Rectal smooth muscle tissue (tissue), 1 donor: ENCODE measurements around the gene ILRUN.
"Not testable (repeated sequence)": the region's sequence is repeated elsewhere in the genome, so short reads cannot be mapped to it uniquely, and the experiment has no call there.

Source experiments
- H3K27ac ChIP-seq: one replicate; pipeline ENCODE4 v1.7.0; 2013; ENCODE audit warnings: low read depth, low read length, inconsistent platforms
- H3K27me3 ChIP-seq: one replicate; pipeline ENCODE4 v1.7.0; 2013; ENCODE audit warnings: low read length; ENCODE audit not compliant: control insufficient read depth, insufficient read depth
- H3K36me3 ChIP-seq: one replicate; pipeline ENCODE4 v1.7.0; 2013; ENCODE audit warnings: low read length; ENCODE audit not compliant: control insufficient read depth, insufficient read depth
- H3K4me1 ChIP-seq: one replicate; pipeline ENCODE4 v1.7.0; 2013; ENCODE audit warnings: low read length; ENCODE audit not compliant: control insufficient read depth, insufficient read depth
- H3K4me3 ChIP-seq: one replicate; pipeline ENCODE4 v1.7.0; 2013; ENCODE audit warnings: low read length
- H3K9ac ChIP-seq: one replicate; pipeline ENCODE4 v1.7.0; 2013; ENCODE audit warnings: low read length

ILRUN gene

GRCh38 chr6:34696739-34697543, at the start of gene ILRUN:
ILRUN (minus strand) TSS chr6:34696767; CDS start chr6:34696603, 164 bp downstream.
- H3K27me3 ChIP-seq, result no peaks in the 10 kb centered on the region
- H3K27ac ChIP-seq, result peak within 1 kb of the TSS; percentile 91
- H3K4me1 ChIP-seq, result peaks cover 4% of the 10 kb centered on the region
- H3K9ac ChIP-seq, result peak within 1 kb of the TSS; percentile 99
- peak within 1 kb of the TSS; percentile 98 for H3K4me3 ChIP-seq
- H3K36me3 ChIP-seq, result no peaks in the 10 kb centered on the region

GRCh38 chr6:34745277-34746103, 48.9 kb upstream of the ILRUN start:
- no peak overlapping the region for H3K9ac ChIP-seq
- no peaks in the 10 kb centered on the region for H3K4me1 ChIP-seq
- H3K27ac ChIP-seq, result no peak overlapping the region

GRCh38 chr6:34744294-34744647, 47.7 kb upstream of the ILRUN start:
- H3K27ac ChIP-seq, H3K36me3 ChIP-seq, H3K4me3 ChIP-seq, H3K4me1 ChIP-seq, H3K9ac ChIP-seq, H3K27me3 ChIP-seq: not testable (repeated sequence)

More at GRCh38 chr6:34745277-34746103, 48.9 kb upstream of the ILRUN start:
- H3K36me3 ChIP-seq, result no peaks in the 10 kb centered on the region
- no peak overlapping the region for H3K4me3 ChIP-seq
- no peaks in the 10 kb centered on the region for H3K27me3 ChIP-seq

- no peaks in the 10 kb centered on the region for H3K27me3 ChIP-seq
- no peaks in the 10 kb centered on the region for H3K4me1 ChIP-seq
- no peak overlapping the region for H3K27ac ChIP-seq
- H3K36me3 ChIP-seq, result no peaks in the 10 kb centered on the region
- no peak overlapping the region for H3K4me3 ChIP-seq
- no peak overlapping the region for H3K9ac ChIP-seq
Measured at GRCh38 chr6:34743625-34744293, 47.2 kb upstream of the ILRUN start.

GRCh38 chr6:34742094-34742493, 45.5 kb upstream of the ILRUN start:
- H3K4me3 ChIP-seq, result no peak overlapping the region
- H3K9ac ChIP-seq, result no peak overlapping the region
- H3K27me3 ChIP-seq, result no peaks in the 10 kb centered on the region
- H3K27ac ChIP-seq, result no peak overlapping the region
- H3K4me1 ChIP-seq, result no peaks in the 10 kb centered on the region
- H3K36me3 ChIP-seq, result no peaks in the 10 kb centered on the region

GRCh38 chr6:34736823-34737222, 40.3 kb upstream of the ILRUN start:
- Histone ChIP-seq H3K9ac (no peak overlapping the region), H3K27ac (no peak overlapping the region), H3K36me3 (no peaks in the 10 kb centered on the region), H3K4me1 (no peaks in the 10 kb centered on the region), H3K27me3 (no peaks in the 10 kb centered on the region), H3K4me3 (no peak overlapping the region)

- Histone ChIP-seq H3K4me3 (no peak overlapping the region), H3K27me3 (no peaks in the 10 kb centered on the region), H3K9ac (no peak overlapping the region), H3K4me1 (no peaks in the 10 kb centered on the region), H3K36me3 (no peaks in the 10 kb centered on the region), H3K27ac (no peak overlapping the region)
Measured at GRCh38 chr6:34731393-34732060, 35.0 kb upstream of the ILRUN start.

- Histone ChIP-seq H3K27me3 (no peaks in the 10 kb centered on the region), H3K4me1 (no peaks in the 10 kb centered on the region), H3K4me3 (no peak overlapping the region), H3K27ac (no peak overlapping the region), H3K36me3 (no peaks in the 10 kb centered on the region), H3K9ac (no peak overlapping the region)
Measured at GRCh38 chr6:34729631-34730470, 33.3 kb upstream of the ILRUN start.

- H3K9ac ChIP-seq, result no peak overlapping the region
Measured at GRCh38 chr6:34726055-34726454, 29.5 kb upstream of the ILRUN start.

GRCh38 chr6:34723203-34723602, 26.6 kb upstream of the ILRUN start:
- no peaks in the 10 kb centered on the region for H3K27me3 ChIP-seq
- H3K4me1 ChIP-seq, result no peaks in the 10 kb centered on the region
- H3K27ac ChIP-seq, result no peak overlapping the region
- no peaks in the 10 kb centered on the region for H3K36me3 ChIP-seq
- no peak overlapping the region for H3K9ac ChIP-seq
- no peak overlapping the region for H3K4me3 ChIP-seq

More at GRCh38 chr6:34726055-34726454, 29.5 kb upstream of the ILRUN start:
- no peak overlapping the region for H3K27ac ChIP-seq
- H3K4me1 ChIP-seq, result no peaks in the 10 kb centered on the region
- H3K27me3 ChIP-seq, result no peaks in the 10 kb centered on the region
- H3K36me3 ChIP-seq, result no peaks in the 10 kb centered on the region
- H3K4me3 ChIP-seq, result no peak overlapping the region

GRCh38 chr6:34722451-34722850, 25.9 kb upstream of the ILRUN start:
- Histone ChIP-seq H3K4me3 (no peak overlapping the region), H3K27me3 (no peaks in the 10 kb centered on the region), H3K4me1 (no peaks in the 10 kb centered on the region), H3K27ac (no peak overlapping the region), H3K9ac (no peak overlapping the region), H3K36me3 (no peaks in the 10 kb centered on the region)
